Stimulated activated effector memory CD8-positive, alpha-beta T cell treated with anti-CD3 and anti-CD28 coated beads, Interleukin-12 subunit alpha, Interleukin-12 subunit beta, amount 100 ng/mL, for 72 hours (primary cell): Measurements from ENCODE around the gene ILF2.
"Not testable (repeated sequence)": the region's sequence is repeated elsewhere in the genome, so short reads cannot be mapped to it uniquely, and the experiment has no call there.

Experiments used
- ATAC-seq: fragments of 150-1000 bp; cut with Tn5 transposase; 2 replicates; pipeline ENCODE4 v1.10.0; 2021
- DNase-seq, 2 donors: peaks; one replicate each; pipeline ENCODE4 v3.0.0; 2021 to 2022; ENCODE audit warnings: low spot score in 2 of 2
- H3K27ac Mint-ChIP-seq: one replicate; pipeline ENCODE4 v1.8.0; 2022; ENCODE audit warnings: mild to moderate bottlenecking, mixed read lengths
- H3K36me3 Mint-ChIP-seq: one replicate; pipeline ENCODE4 v1.8.0; 2022; ENCODE audit warnings: mild to moderate bottlenecking, mixed read lengths
- H3K4me1 Mint-ChIP-seq: one replicate; pipeline ENCODE4 v1.8.0; 2022; ENCODE audit warnings: mixed read lengths
- H3K4me3 Mint-ChIP-seq: one replicate; pipeline ENCODE4 v1.8.0; 2022; ENCODE audit warnings: mild to moderate bottlenecking, mixed read lengths
- H3K9me3 Mint-ChIP-seq: one replicate; pipeline ENCODE4 v1.8.0; 2022; ENCODE audit warnings: mixed read lengths

Gene ILF2

GRCh38 chr1:153685544-153686340 lies 14.9 kb upstream of the ILF2 start:
- H3K27ac Mint-ChIP-seq = no peak overlapping the region
- no peak overlapping the region for H3K4me3 Mint-ChIP-seq
- H3K36me3 Mint-ChIP-seq = no peaks in the 10 kb centered on the region

GRCh38 chr1:153684892-153685291 lies 14.1 kb upstream of the ILF2 start:
- Mint-ChIP-seq H3K36me3 (no peaks in the 10 kb centered on the region), H3K27ac (no peak overlapping the region), H3K4me3 (no peak overlapping the region), H3K4me1 (peaks cover 7% of the 10 kb centered on the region), H3K9me3 (no peaks in the 10 kb centered on the region)
- ATAC-seq (no peak), DNase-seq (no peak)

More at GRCh38 chr1:153685544-153686340, 14.9 kb upstream of the ILF2 start:
- H3K4me1 Mint-ChIP-seq = no peaks in the 10 kb centered on the region
- ATAC-seq (no peak), DNase-seq (no peak)
- H3K9me3 Mint-ChIP-seq = no peaks in the 10 kb centered on the region

GRCh38 chr1:153683854-153684253 lies 13.1 kb upstream of the ILF2 start:
- no peak for DNase-seq
- Mint-ChIP-seq H3K9me3 (no peaks in the 10 kb centered on the region), H3K36me3 (no peaks in the 10 kb centered on the region), H3K27ac (no peak overlapping the region), H3K4me1 (peaks cover 13% of the 10 kb centered on the region), H3K4me3 (no peak overlapping the region)
- ATAC-seq = no peak

- ATAC-seq = no peak
- DNase-seq = no peak
- Mint-ChIP-seq H3K4me3 (no peak overlapping the region), H3K4me1 (peaks cover 24% of the 10 kb centered on the region), H3K36me3 (no peaks in the 10 kb centered on the region), H3K9me3 (no peaks in the 10 kb centered on the region), H3K27ac (no peak overlapping the region)
Measured at GRCh38 chr1:153682730-153683129, 11.9 kb upstream of the ILF2 start.

- Mint-ChIP-seq H3K9me3 (no peaks in the 10 kb centered on the region), H3K27ac (no peak overlapping the region), H3K36me3 (no peaks in the 10 kb centered on the region)
Measured at GRCh38 chr1:153680120-153680403, 9.3 kb upstream of the ILF2 start.

GRCh38 chr1:153679337-153680119 lies 8.7 kb upstream of the ILF2 start:
- Mint-ChIP-seq H3K4me3 (peak overlapping the region; percentile 70), H3K4me1 (peaks cover 28% of the 10 kb centered on the region), H3K27ac (no peak overlapping the region), H3K9me3 (no peaks in the 10 kb centered on the region), H3K36me3 (no peaks in the 10 kb centered on the region)
- DNase-seq (peak in 1 of 2 donors; percentile 58), ATAC-seq (peak; percentile 65)

More at GRCh38 chr1:153680120-153680403, 9.3 kb upstream of the ILF2 start:
- peaks cover 28% of the 10 kb centered on the region for H3K4me1 Mint-ChIP-seq
- DNase-seq = no peak
- H3K4me3 Mint-ChIP-seq = peak overlapping the region; percentile 70
- ATAC-seq = no peak

GRCh38 chr1:153678519-153679336 lies 7.9 kb upstream of the ILF2 start, which contains the start of gene NPR1:
NPR1 (plus strand) TSS chr1:153678688; CDS start chr1:153679109, 421 bp downstream.
- peak; percentile 64 for ATAC-seq
- peak; percentile 8 to 58 for DNase-seq
- Mint-ChIP-seq H3K4me1 (peaks cover 28% of the 10 kb centered on the region), H3K27ac (no peak within 1 kb of the TSS), H3K4me3 (peak within 1 kb of the TSS; percentile 70), H3K9me3 (no peaks in the 10 kb centered on the region), H3K36me3 (no peaks in the 10 kb centered on the region)

GRCh38 chr1:153677718-153678518 lies 7.1 kb upstream of the ILF2 start:
- Mint-ChIP-seq H3K36me3 (no peaks in the 10 kb centered on the region), H3K27ac (no peak overlapping the region), H3K9me3 (no peaks in the 10 kb centered on the region), H3K4me1 (peaks cover 28% of the 10 kb centered on the region), H3K4me3 (peak overlapping the region; percentile 70)
- ATAC-seq (peak; percentile 58), DNase-seq (peak; percentile 27 to 73)

GRCh38 chr1:153673511-153673910 lies 2.7 kb upstream of the ILF2 start:
- Mint-ChIP-seq H3K9me3 (no peaks in the 10 kb centered on the region), H3K27ac (peak overlapping the region; percentile 7), H3K36me3 (no peaks in the 10 kb centered on the region), H3K4me3 (no peak overlapping the region), H3K4me1 (peaks cover 18% of the 10 kb centered on the region)
- ATAC-seq (no peak), DNase-seq (no peak)

GRCh38 chr1:153671628-153672353 lies 998 bp upstream of the ILF2 start:
- DNase-seq (peak; percentile 27 to 81), ATAC-seq (peak; percentile 47)
- peaks cover 11% of the 10 kb centered on the region for H3K4me1 Mint-ChIP-seq
- H3K9me3 Mint-ChIP-seq, H3K36me3 Mint-ChIP-seq, H3K27ac Mint-ChIP-seq, H3K4me3 Mint-ChIP-seq: not testable (repeated sequence)

GRCh38 chr1:153670257-153670858 lies 435 bp downstream of the ILF2 start:
- Mint-ChIP-seq H3K36me3 (no peaks in the 10 kb centered on the region), H3K4me3 (no peak overlapping the region), H3K4me1 (peaks cover 11% of the 10 kb centered on the region), H3K27ac (no peak overlapping the region), H3K9me3 (no peaks in the 10 kb centered on the region)
- DNase-seq (no peak), ATAC-seq (peak; percentile 1)

- Mint-ChIP-seq H3K9me3 (no peaks in the 10 kb centered on the region), H3K4me1 (peaks cover 11% of the 10 kb centered on the region), H3K4me3 (no peak overlapping the region), H3K36me3 (no peaks in the 10 kb centered on the region), H3K27ac (no peak overlapping the region)
- ATAC-seq (no peak), DNase-seq (no peak)
Measured at GRCh38 chr1:153669606-153670005, 1.2 kb downstream of the ILF2 start.

GRCh38 chr1:153668672-153669071 lies 2.1 kb downstream of the ILF2 start:
- not testable (repeated sequence) for ATAC-seq, H3K36me3 Mint-ChIP-seq, H3K9me3 Mint-ChIP-seq, DNase-seq
- H3K4me3 Mint-ChIP-seq = peak overlapping the region; percentile 34
- peak overlapping the region; percentile 68 for H3K27ac Mint-ChIP-seq
- H3K4me1 Mint-ChIP-seq = peaks cover 11% of the 10 kb centered on the region

- ATAC-seq (no peak), DNase-seq (no peak)
- no peaks in the 10 kb centered on the region for H3K9me3 Mint-ChIP-seq
- peak overlapping the region; percentile 68 for H3K27ac Mint-ChIP-seq
- H3K4me1 Mint-ChIP-seq = peaks cover 11% of the 10 kb centered on the region
- no peaks in the 10 kb centered on the region for H3K36me3 Mint-ChIP-seq
- H3K4me3 Mint-ChIP-seq = no peak overlapping the region
Measured at GRCh38 chr1:153667439-153667838, 3.4 kb downstream of the ILF2 start.
